Islet precursor cell (in vitro differentiated cells): ENCODE measurements around the gene SYNGR2.

ENCODE experiments used
- DNase-seq: peaks from one replicate; pipeline ENCODE4 v3.0.0-alpha.2; 2018

The SYNGR2 gene

GRCh38 chr17:78173097-78173715 lies 4.8 kb downstream of the SYNGR2 start:
- DNase-seq = no peak

- DNase-seq = no peak
These were observed 6.0 kb downstream of the SYNGR2 start for GRCh38 chr17:78174346-78174869.

- DNase-seq = no peak
These were observed 6.7 kb downstream of the SYNGR2 start for GRCh38 chr17:78174870-78175642.

- no peak for DNase-seq
These were observed 7.2 kb downstream of the SYNGR2 start for GRCh38 chr17:78175643-78175981.

- peak; percentile 92 for DNase-seq
These were observed 8.2 kb downstream of the SYNGR2 start for GRCh38 chr17:78176548-78177025.

GRCh38 chr17:78179372-78179771 lies 11.0 kb downstream of the SYNGR2 start:
- DNase-seq = peak; percentile 89

- no peak for DNase-seq
These were observed 11.7 kb downstream of the SYNGR2 start for GRCh38 chr17:78180083-78180482.

GRCh38 chr17:78180508-78180907 lies 12.1 kb downstream of the SYNGR2 start:
- no peak for DNase-seq

GRCh38 chr17:78182504-78182903 lies 14.1 kb downstream of the SYNGR2 start:
- DNase-seq = no peak

GRCh38 chr17:78183916-78184315 lies 15.5 kb downstream of the SYNGR2 start:
- no peak for DNase-seq

GRCh38 chr17:78184351-78184750 lies 16.0 kb downstream of the SYNGR2 start:
- DNase-seq = no peak

GRCh38 chr17:78184868-78185267 lies 16.5 kb downstream of the SYNGR2 start:
- DNase-seq = no peak

- DNase-seq = peak; percentile 84
These were observed 17.8 kb downstream of the SYNGR2 start for GRCh38 chr17:78185981-78186691.

GRCh38 chr17:78186692-78187595 lies 18.6 kb downstream of the SYNGR2 start, which contains the start of the genes AFMID and TK1:
Gene AFMID (plus strand): TSS chr17:78187362. CDS start chr17:78187371, 9 bp downstream.
Gene TK1 (minus strand): TSS chr17:78187052. CDS start chr17:78186994, 58 bp downstream.
- peak; percentile 100 for DNase-seq

GRCh38 chr17:78196716-78197115 lies 28.3 kb downstream of the SYNGR2 start:
- no peak for DNase-seq

GRCh38 chr17:78197147-78197832 lies 28.9 kb downstream of the SYNGR2 start:
- DNase-seq = peak; percentile 76

- no peak for DNase-seq
These were observed 32.1 kb downstream of the SYNGR2 start for GRCh38 chr17:78200451-78200850.

- DNase-seq = no peak
These were observed 34.3 kb downstream of the SYNGR2 start for GRCh38 chr17:78202666-78203065.

- DNase-seq = no peak
These were observed 36.2 kb downstream of the SYNGR2 start for GRCh38 chr17:78204387-78205123.

- no peak for DNase-seq
These were observed 36.9 kb downstream of the SYNGR2 start for GRCh38 chr17:78205124-78205775.
